ENCODE measurements around the gene NRXN2.
"Not testable (repeated sequence)": the region's sequence is repeated elsewhere in the genome, so short reads cannot be mapped to it uniquely, and the experiment has no call there.

The NRXN2 gene

DNA sequence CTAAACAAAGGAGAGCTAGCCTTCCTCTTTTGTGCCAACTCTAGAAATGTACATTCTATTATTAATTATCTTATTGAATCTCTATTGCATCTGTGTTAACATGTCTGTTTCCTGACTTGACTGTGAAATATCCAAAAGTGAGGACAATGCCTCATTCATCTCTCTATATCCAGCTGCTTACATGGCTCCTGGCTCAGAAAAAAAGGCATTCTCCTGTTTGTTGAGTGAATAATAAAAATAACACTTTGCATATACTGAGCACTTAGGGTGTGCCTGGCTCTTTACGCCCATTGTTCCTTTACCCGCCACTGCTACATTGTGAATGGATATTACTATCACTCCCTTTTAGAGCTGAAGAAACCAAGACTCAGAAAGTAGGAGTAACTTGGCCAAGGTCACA lies 19.9 kb downstream of the NRXN2 start:
- Histone ChIP-seq H3K36me3 (ENCODE audit: insufficient read depth, low read length) (no peaks in the 10 kb centered on the region), H3K27me3 (ENCODE audit: control insufficient read depth in 1 of 2, insufficient read depth in 2 of 2, low read length in 2 of 2) (peaks cover under 1 to 16% of the 10 kb centered on the region in 2 donors)

DNA sequence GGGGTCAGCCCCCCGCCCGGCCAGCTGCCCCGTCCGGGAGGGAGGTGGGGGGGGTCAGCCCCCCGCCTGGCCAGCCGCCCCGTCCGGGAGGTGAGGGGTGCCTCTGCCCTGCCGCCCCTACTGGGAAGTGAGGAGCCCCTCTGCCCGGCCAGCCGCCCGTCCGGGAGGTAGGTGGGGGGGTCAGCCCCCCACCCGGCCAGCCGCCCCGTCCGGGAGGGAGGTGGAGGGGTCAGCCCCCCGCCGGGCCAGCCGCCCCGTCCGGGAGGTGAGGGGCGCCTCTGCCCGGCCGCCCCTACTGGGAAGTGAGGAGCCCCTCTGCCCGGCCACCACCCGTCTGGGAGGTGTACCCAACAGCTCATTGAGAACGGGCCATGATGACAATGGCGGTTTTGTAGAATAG lies 21.0 kb downstream of the NRXN2 start:
- not testable (repeated sequence) for H3K27me3 ChIP-seq (ENCODE audit: control insufficient read depth in 1 of 2, insufficient read depth in 2 of 2, low read length in 2 of 2); H3K27ac ChIP-seq (ENCODE audit: low read depth, low read length); H3K36me3 ChIP-seq (ENCODE audit: insufficient read depth, low read length); H3K4me1 ChIP-seq (ENCODE audit: insufficient read depth, low read length); H3K9me3 ChIP-seq (ENCODE audit: low read length); H3K9ac ChIP-seq (ENCODE audit: low read length); H3K4me3 ChIP-seq (ENCODE audit: low read depth in 1 of 2, low read length in 2 of 2)

More for the DNA sequence above, 19.9 kb downstream of the NRXN2 start:
- Histone ChIP-seq H3K27ac (ENCODE audit: low read depth, low read length) (no peak overlapping the region), H3K4me1 (ENCODE audit: insufficient read depth, low read length) (no peaks in the 10 kb centered on the region), H3K9ac (ENCODE audit: low read length) (no peak overlapping the region), H3K9me3 (ENCODE audit: low read length) (no peaks in the 10 kb centered on the region), H3K4me3 (ENCODE audit: low read depth in 1 of 2, low read length in 2 of 2) (no peak overlapping the region)

DNA sequence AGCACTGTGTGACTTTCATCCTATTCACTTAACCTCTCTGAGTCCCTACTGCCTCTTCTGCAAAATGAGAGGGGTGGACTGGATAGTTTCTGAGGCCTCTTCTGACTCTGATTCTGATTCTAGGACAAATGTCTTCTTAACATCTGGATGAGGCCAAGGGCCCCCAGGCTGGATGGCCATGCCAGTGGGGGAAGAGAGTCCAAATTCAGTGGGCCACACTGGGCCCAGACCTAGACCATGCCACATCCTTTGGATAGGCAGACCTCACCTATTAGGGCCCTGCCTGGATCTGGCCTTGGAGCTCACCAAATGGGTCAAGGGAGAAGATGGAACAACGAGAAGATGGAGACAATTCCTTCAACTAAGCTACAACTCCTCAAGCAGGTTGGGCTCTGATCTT lies 24.6 kb downstream of the NRXN2 start:
- Histone ChIP-seq H3K27ac (ENCODE audit: low read depth, low read length) (no peak overlapping the region), H3K9ac (ENCODE audit: low read length) (no peak overlapping the region), H3K4me3 (ENCODE audit: low read depth in 1 of 2, low read length in 2 of 2) (no peak overlapping the region), H3K27me3 (ENCODE audit: control insufficient read depth in 1 of 2, insufficient read depth in 2 of 2, low read length in 2 of 2) (peaks cover 0 to 4% of the 10 kb centered on the region in 2 donors), H3K9me3 (ENCODE audit: low read length) (no peaks in the 10 kb centered on the region), H3K36me3 (ENCODE audit: insufficient read depth, low read length) (no peaks in the 10 kb centered on the region), H3K4me1 (ENCODE audit: insufficient read depth, low read length) (no peaks in the 10 kb centered on the region)

DNA sequence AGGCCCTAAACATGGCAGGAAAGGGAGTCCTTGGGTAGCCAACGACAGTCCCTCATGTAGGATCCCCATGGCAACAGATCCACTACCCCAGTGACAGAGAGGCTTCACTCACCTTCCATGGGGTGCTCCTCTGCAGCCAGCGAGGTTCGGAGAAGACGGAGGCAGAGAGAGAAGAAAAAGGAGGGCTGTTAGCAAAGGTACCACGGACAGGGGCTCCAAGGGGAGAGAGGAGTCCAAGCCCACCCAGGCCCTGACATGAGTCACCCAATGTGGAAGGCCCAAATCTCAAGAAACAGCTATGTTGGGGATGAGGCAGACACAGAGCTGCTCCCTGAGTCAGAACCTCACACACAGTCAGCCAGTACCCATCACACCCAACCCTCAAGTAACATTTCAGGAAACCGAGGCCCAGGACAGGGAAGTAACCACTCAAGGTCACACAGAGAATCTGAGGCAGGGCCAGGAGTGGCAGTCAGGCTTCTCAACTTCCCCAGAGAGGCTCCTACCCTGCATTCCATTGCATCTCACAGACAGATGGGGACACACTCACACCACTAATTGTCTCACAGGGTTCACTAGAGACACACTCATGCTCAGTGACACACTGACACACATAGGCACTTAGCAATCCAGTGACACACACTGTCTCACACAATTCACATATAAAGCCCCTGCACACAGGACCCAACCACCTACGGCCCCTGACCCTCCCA lies 25.2 kb downstream of the NRXN2 start:
- H3K27me3 ChIP-seq (ENCODE audit: control insufficient read depth in 1 of 2, insufficient read depth in 2 of 2, low read length in 2 of 2) = peaks cover 0 to 4% of the 10 kb centered on the region in 2 donors
- no peak overlapping the region for H3K4me3 ChIP-seq (ENCODE audit: low read depth in 1 of 2, low read length in 2 of 2)
- no peak overlapping the region for H3K9ac ChIP-seq (ENCODE audit: low read length)
- H3K27ac ChIP-seq (ENCODE audit: low read depth, low read length) = no peak overlapping the region
- no peaks in the 10 kb centered on the region for H3K9me3 ChIP-seq (ENCODE audit: low read length)
- no peaks in the 10 kb centered on the region for H3K4me1 ChIP-seq (ENCODE audit: insufficient read depth, low read length)
- H3K36me3 ChIP-seq (ENCODE audit: insufficient read depth, low read length) = no peaks in the 10 kb centered on the region

DNA sequence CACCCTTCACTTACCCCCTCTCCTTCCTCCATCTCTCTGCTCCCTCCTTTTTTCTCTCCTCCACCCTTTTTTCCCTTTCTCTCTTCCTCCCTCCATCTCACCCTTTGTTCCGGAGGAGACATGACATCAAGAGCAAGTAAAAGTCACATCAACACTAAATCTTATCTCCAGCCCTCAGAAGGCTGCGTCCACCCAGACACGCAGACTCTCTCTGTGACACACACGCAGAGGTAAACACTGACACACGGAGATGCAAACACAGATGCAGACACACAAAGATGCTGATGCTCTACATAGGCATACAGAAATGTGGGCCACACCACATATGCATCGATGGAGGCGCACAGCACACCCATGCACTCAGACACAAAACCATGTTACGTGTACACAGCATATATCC lies 27.0 kb downstream of the NRXN2 start:
- Histone ChIP-seq H3K27ac (ENCODE audit: low read depth, low read length) (no peak overlapping the region), H3K4me3 (ENCODE audit: low read depth in 1 of 2, low read length in 2 of 2) (no peak overlapping the region), H3K27me3 (ENCODE audit: control insufficient read depth in 1 of 2, insufficient read depth in 2 of 2, low read length in 2 of 2) (peaks cover 0 to 4% of the 10 kb centered on the region in 2 donors), H3K9ac (ENCODE audit: low read length) (no peak overlapping the region), H3K36me3 (ENCODE audit: insufficient read depth, low read length) (no peaks in the 10 kb centered on the region), H3K9me3 (ENCODE audit: low read length) (no peaks in the 10 kb centered on the region), H3K4me1 (ENCODE audit: insufficient read depth, low read length) (no peaks in the 10 kb centered on the region)

DNA sequence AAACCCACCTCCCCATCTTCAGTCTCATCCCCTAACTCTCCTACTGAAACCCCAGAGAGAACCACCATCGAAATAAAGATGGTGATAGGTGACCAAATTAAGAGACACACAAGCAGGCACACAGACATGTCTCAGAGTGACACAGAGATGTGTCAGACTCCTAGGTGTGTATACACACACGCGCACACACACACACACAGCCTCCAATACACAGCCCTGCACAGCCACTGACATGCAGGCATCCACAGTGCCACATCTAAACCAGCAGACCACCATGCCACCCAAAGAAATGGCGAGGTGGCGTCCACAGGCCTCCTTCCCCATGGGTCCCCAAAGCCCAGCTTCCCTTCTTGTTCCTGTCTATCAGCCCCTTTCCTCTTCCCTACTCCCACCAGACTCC lies 27.4 kb downstream of the NRXN2 start:
- Histone ChIP-seq H3K27ac (ENCODE audit: low read depth, low read length) (no peak overlapping the region), H3K4me3 (ENCODE audit: low read depth in 1 of 2, low read length in 2 of 2) (no peak overlapping the region), H3K4me1 (ENCODE audit: insufficient read depth, low read length) (no peaks in the 10 kb centered on the region), H3K9ac (ENCODE audit: low read length) (no peak overlapping the region), H3K27me3 (ENCODE audit: control insufficient read depth in 1 of 2, insufficient read depth in 2 of 2, low read length in 2 of 2) (peaks cover 0 to 4% of the 10 kb centered on the region in 2 donors), H3K9me3 (ENCODE audit: low read length) (no peaks in the 10 kb centered on the region), H3K36me3 (ENCODE audit: insufficient read depth, low read length) (no peaks in the 10 kb centered on the region)

DNA sequence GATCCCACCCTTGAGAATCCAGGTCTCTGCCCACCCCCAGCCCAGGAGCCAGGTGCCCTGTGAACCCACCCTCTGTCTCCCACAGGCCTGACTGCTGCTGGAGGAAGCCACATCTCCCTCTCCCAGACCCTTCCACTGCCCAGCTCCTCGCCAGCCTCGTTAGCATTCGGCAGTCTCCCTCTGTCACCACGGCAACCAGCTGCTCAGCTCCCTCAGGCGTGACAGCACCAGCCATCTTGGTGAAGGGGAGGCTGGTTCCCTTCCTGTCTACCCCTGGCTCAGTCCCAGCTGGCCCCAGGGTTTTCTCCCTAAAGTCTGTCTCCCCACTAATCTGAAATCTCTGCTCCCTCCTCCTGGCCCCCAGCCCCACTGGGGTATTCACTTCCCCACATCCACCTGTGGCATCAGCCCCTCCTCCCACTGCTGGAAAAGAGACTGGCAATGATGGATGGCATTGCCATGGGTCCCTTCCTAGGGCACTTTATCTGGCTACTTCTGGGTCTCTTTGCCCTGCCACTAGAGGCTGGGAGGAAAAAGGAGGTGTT lies 28.1 kb downstream of the NRXN2 start:
- Histone ChIP-seq H3K9ac (ENCODE audit: low read length) (no peak overlapping the region), H3K4me3 (ENCODE audit: low read depth in 1 of 2, low read length in 2 of 2) (no peak overlapping the region), H3K4me1 (ENCODE audit: insufficient read depth, low read length) (no peaks in the 10 kb centered on the region), H3K36me3 (ENCODE audit: insufficient read depth, low read length) (no peaks in the 10 kb centered on the region), H3K27me3 (ENCODE audit: control insufficient read depth in 1 of 2, insufficient read depth in 2 of 2, low read length in 2 of 2) (peaks cover 0 to 4% of the 10 kb centered on the region in 2 donors), H3K27ac (ENCODE audit: low read depth, low read length) (no peak overlapping the region), H3K9me3 (ENCODE audit: low read length) (no peaks in the 10 kb centered on the region)

DNA sequence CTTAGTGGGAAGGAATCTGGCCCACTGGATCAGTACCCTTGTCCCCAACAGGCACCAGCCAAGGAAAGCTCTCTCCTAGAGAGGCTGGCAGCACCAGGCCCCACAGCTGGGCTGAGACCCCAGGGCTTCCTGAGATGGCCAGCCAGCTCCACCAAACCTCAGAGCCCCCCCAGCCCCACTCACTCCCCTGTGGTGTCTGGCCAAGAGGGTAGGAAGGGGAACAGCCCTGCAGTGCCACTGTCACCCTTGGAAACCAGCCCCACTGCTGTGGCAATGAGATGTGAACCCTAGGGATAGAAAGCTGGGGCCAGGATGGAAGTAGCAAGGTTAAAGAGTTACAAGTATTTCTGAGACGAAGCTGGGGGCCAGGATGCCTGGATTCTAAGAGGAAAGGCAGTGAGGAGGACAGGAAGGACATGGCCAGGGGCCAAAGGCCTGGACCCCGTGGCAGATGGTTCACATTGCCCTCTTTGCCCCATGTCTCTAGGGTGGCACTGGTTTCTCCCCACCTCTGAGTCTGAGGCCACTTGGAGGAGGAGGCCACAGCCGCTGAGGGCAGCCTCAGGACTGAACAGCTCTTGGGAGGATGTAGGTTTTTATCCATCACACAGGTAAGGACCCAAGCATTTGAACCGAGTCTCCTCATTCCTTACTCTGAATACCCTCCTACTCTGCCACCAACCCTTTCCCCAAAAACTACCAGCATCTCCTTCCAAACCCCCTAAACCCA lies 28.8 kb downstream of the NRXN2 start:
- no peaks in the 10 kb centered on the region for H3K9me3 ChIP-seq (ENCODE audit: low read length)
- peaks cover under 1% of the 10 kb centered on the region for H3K4me1 ChIP-seq (ENCODE audit: insufficient read depth, low read length)
- no peak overlapping the region for H3K4me3 ChIP-seq (ENCODE audit: low read depth in 1 of 2, low read length in 2 of 2)
- no peaks in the 10 kb centered on the region for H3K36me3 ChIP-seq (ENCODE audit: insufficient read depth, low read length)
- H3K27ac ChIP-seq (ENCODE audit: low read depth, low read length) = no peak overlapping the region
- no peak overlapping the region for H3K9ac ChIP-seq (ENCODE audit: low read length)
- H3K27me3 ChIP-seq (ENCODE audit: control insufficient read depth in 1 of 2, insufficient read depth in 2 of 2, low read length in 2 of 2) = peaks cover 0 to 4% of the 10 kb centered on the region in 2 donors

DNA sequence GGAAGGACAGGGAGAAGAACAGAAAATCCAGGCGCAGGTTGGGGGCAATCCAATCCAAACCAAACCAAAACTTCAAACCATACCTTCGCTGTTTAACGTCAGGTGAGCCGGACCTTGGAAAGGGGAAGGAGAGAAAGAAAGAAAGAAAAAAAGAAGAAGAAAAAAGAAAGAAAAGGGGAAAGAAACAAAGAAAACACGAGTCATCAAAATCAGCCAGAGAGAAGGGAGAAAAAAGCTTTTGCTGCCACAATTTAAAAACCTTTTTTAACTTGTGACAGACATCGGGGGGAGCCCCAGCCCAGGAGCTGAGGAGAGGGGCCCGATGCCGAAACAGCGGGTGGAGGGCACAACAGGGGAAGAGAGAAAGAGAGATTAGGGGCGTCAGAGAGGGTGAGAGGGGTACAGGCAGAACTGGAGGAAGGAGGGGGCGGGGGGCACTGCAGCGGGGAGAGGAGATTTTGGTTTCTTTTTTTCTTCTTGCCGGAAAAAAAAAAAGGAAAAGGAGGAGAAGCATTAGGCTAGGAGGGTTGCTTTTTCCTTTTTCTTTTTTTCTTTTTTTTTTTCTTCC lies 30.1 kb downstream of the NRXN2 start:
- Histone ChIP-seq H3K9ac (ENCODE audit: low read length) (no peak overlapping the region), H3K27me3 (ENCODE audit: control insufficient read depth in 1 of 2, insufficient read depth in 2 of 2, low read length in 2 of 2) (peaks cover 0 to 4% of the 10 kb centered on the region in 2 donors), H3K27ac (ENCODE audit: low read depth, low read length) (no peak overlapping the region), H3K36me3 (ENCODE audit: insufficient read depth, low read length) (no peaks in the 10 kb centered on the region), H3K4me1 (ENCODE audit: insufficient read depth, low read length) (peaks cover 11% of the 10 kb centered on the region), H3K4me3 (ENCODE audit: low read depth in 1 of 2, low read length in 2 of 2) (no peak overlapping the region), H3K9me3 (ENCODE audit: low read length) (no peaks in the 10 kb centered on the region)

DNA sequence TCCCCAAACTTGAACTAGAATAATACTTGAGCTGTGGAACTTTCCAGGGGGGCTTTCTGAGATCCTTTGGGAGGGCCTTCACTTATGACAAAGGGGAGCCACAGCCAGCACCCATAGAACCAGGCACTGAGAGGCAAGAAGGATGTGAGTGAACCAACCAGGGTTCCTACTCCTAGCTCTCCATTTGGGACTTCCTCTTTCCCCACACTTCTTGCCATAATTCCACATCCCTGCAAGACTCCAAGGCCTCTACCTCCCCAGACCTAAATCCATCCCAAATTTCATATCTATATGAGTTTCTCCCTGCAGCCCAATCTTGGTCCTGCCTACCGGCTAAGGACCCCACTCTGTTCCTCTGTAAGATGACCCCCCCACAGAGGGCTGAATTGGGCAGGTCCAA lies 31.5 kb downstream of the NRXN2 start:
- peaks cover 21% of the 10 kb centered on the region for H3K4me1 ChIP-seq (ENCODE audit: insufficient read depth, low read length)
- no peak overlapping the region for H3K27ac ChIP-seq (ENCODE audit: low read depth, low read length)
- peaks cover 0 to 4% of the 10 kb centered on the region in 2 donors for H3K27me3 ChIP-seq (ENCODE audit: control insufficient read depth in 1 of 2, insufficient read depth in 2 of 2, low read length in 2 of 2)
- no peak overlapping the region for H3K9ac ChIP-seq (ENCODE audit: low read length)
- H3K4me3 ChIP-seq (ENCODE audit: low read depth in 1 of 2, low read length in 2 of 2) = no peak overlapping the region
- no peaks in the 10 kb centered on the region for H3K9me3 ChIP-seq (ENCODE audit: low read length)
- no peaks in the 10 kb centered on the region for H3K36me3 ChIP-seq (ENCODE audit: insufficient read depth, low read length)

DNA sequence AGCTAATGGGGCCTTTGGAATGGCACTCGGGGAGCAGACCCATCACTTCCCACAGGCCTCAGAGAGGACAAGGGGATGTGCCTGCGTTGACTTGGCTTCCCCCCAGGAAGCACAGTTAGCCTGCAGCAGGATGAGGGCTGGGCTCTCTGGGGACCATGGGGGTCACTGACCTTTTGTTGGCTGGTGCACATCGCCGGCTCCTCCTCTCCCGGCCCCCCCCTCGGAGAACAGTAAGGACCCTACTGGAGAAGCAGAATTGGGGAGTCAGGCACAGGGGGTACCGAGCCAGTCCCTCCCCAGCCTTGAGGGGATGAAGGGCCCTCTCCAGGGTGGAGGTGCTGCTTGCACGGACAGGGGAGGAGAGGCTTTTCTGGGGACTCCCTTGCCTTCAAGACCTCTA lies 32.8 kb downstream of the NRXN2 start:
- H3K27me3 ChIP-seq (ENCODE audit: control insufficient read depth in 1 of 2, insufficient read depth in 2 of 2, low read length in 2 of 2) = peaks cover 0 to 4% of the 10 kb centered on the region in 2 donors
- no peak overlapping the region for H3K4me3 ChIP-seq (ENCODE audit: low read depth in 1 of 2, low read length in 2 of 2)
- H3K9ac ChIP-seq (ENCODE audit: low read length) = no peak overlapping the region
- H3K36me3 ChIP-seq (ENCODE audit: insufficient read depth, low read length) = no peaks in the 10 kb centered on the region
- H3K9me3 ChIP-seq (ENCODE audit: low read length) = no peaks in the 10 kb centered on the region
- no peak overlapping the region for H3K27ac ChIP-seq (ENCODE audit: low read depth, low read length)
- peaks cover 21% of the 10 kb centered on the region for H3K4me1 ChIP-seq (ENCODE audit: insufficient read depth, low read length)

All from muscle layer of colon (tissue), 2 donors.